KOPT-K1 (cell line): Measurements from ENCODE around the gene DMP1.
"Not testable (repeated sequence)": the region's sequence is repeated elsewhere in the genome, so short reads cannot be mapped to it uniquely, and the experiment has no call there.

ENCODE experiments used
- H3K27ac ChIP-seq: fragments of 200-600 bp; sonication (generic); 2 replicates; pipeline ENCODE4 v1.5.1; 2016; ENCODE audit warnings: antibody characterized with exemption, mild to moderate bottlenecking, low read depth, low read length; ENCODE audit not compliant: poor library complexity, severe bottlenecking
- H3K36me3 ChIP-seq: fragments of 200-600 bp; sonication (generic); 2 replicates; pipeline ENCODE4 v1.5.1; 2017; ENCODE audit warnings: antibody characterized with exemption, mild to moderate bottlenecking, low read length, moderate library complexity; ENCODE audit not compliant: insufficient read depth
- H3K9me3 ChIP-seq: fragments of 200-600 bp; sonication (generic); 2 replicates; pipeline ENCODE4 v1.5.1; 2017; ENCODE audit warnings: antibody characterized with exemption, low read length, mild to moderate bottlenecking; ENCODE audit not compliant: insufficient read depth, poor library complexity, severe bottlenecking

Gene DMP1

GRCh38 chr4:87657525-87657924, 7.4 kb downstream of the DMP1 start:
- H3K9me3 ChIP-seq: no peaks in the 10 kb centered on the region
- H3K27ac ChIP-seq: no peak overlapping the region
- H3K36me3 ChIP-seq: no peaks in the 10 kb centered on the region

GRCh38 chr4:87659247-87659931, 9.3 kb downstream of the DMP1 start:
- no peak overlapping the region for H3K27ac ChIP-seq
- H3K9me3 ChIP-seq: no peaks in the 10 kb centered on the region
- H3K36me3 ChIP-seq: no peaks in the 10 kb centered on the region

- H3K9me3 ChIP-seq: no peaks in the 10 kb centered on the region
- H3K27ac ChIP-seq: no peak overlapping the region
- H3K36me3 ChIP-seq: no peaks in the 10 kb centered on the region
These were observed 12.8 kb downstream of the DMP1 start for GRCh38 chr4:87662871-87663270.

GRCh38 chr4:87669373-87669772, 19.3 kb downstream of the DMP1 start:
- Histone ChIP-seq H3K36me3 (no peaks in the 10 kb centered on the region), H3K27ac (no peak overlapping the region), H3K9me3 (peaks cover 16% of the 10 kb centered on the region)

GRCh38 chr4:87677731-87678130, 27.7 kb downstream of the DMP1 start:
- Histone ChIP-seq H3K36me3 (no peaks in the 10 kb centered on the region), H3K27ac (no peak overlapping the region), H3K9me3 (peaks cover 9% of the 10 kb centered on the region)

- H3K9me3 ChIP-seq: no peaks in the 10 kb centered on the region
- no peak overlapping the region for H3K27ac ChIP-seq
- H3K36me3 ChIP-seq: no peaks in the 10 kb centered on the region
These were observed 29.5 kb downstream of the DMP1 start for GRCh38 chr4:87679449-87680169.

- Histone ChIP-seq H3K27ac (no peak overlapping the region), H3K9me3 (no peaks in the 10 kb centered on the region), H3K36me3 (no peaks in the 10 kb centered on the region)
These were observed 30.2 kb downstream of the DMP1 start for GRCh38 chr4:87680271-87680670.

- Histone ChIP-seq H3K36me3 (no peaks in the 10 kb centered on the region), H3K9me3 (peaks cover 24% of the 10 kb centered on the region), H3K27ac (no peak overlapping the region)
These were observed 38.2 kb downstream of the DMP1 start for GRCh38 chr4:87688316-87688715.

GRCh38 chr4:87690947-87691346, 40.9 kb downstream of the DMP1 start:
- not testable (repeated sequence) for H3K36me3 ChIP-seq, H3K27ac ChIP-seq
- peaks cover 34% of the 10 kb centered on the region for H3K9me3 ChIP-seq

- peaks cover 35% of the 10 kb centered on the region for H3K9me3 ChIP-seq
- H3K27ac ChIP-seq: not testable (repeated sequence)
These were observed 42.0 kb downstream of the DMP1 start for GRCh38 chr4:87692060-87692459.

GRCh38 chr4:87697272-87697671, 47.2 kb downstream of the DMP1 start:
- Histone ChIP-seq H3K9me3 (peaks cover 30% of the 10 kb centered on the region), H3K36me3 (no peaks in the 10 kb centered on the region), H3K27ac (no peak overlapping the region)

More at GRCh38 chr4:87692060-87692459, 42.0 kb downstream of the DMP1 start:
- not testable (repeated sequence) for H3K36me3 ChIP-seq

- Histone ChIP-seq H3K9me3 (peaks cover 24% of the 10 kb centered on the region), H3K27ac (no peak overlapping the region), H3K36me3 (no peaks in the 10 kb centered on the region)
These were observed 47.9 kb downstream of the DMP1 start for GRCh38 chr4:87697945-87698344.

- peaks cover 19% of the 10 kb centered on the region for H3K9me3 ChIP-seq
- no peak overlapping the region for H3K27ac ChIP-seq
- H3K36me3 ChIP-seq: no peaks in the 10 kb centered on the region
These were observed 48.3 kb downstream of the DMP1 start for GRCh38 chr4:87698394-87698793.

GRCh38 chr4:87704001-87704400, 53.9 kb downstream of the DMP1 start:
- H3K36me3 ChIP-seq: no peaks in the 10 kb centered on the region
- no peaks in the 10 kb centered on the region for H3K9me3 ChIP-seq
- no peak overlapping the region for H3K27ac ChIP-seq

GRCh38 chr4:87707279-87707918, 57.3 kb downstream of the DMP1 start:
- H3K9me3 ChIP-seq: no peaks in the 10 kb centered on the region
- no peaks in the 10 kb centered on the region for H3K36me3 ChIP-seq
- no peak overlapping the region for H3K27ac ChIP-seq
